Forelimb muscle (tissue), 1 donor: ENCODE data around the gene HAGH. TPM values are rescaled to one million over a fixed set of nuclear protein-coding genes. Genes with fewer than 3 reads are reported as not detected.
A peak's percentile ranks its signal among the peaks of the same experiment; 100 is the strongest.
"Not testable (repeated sequence)": the region's sequence is repeated elsewhere in the genome, so short reads cannot be mapped to it uniquely, and the experiment has no call there.

Experiments
- DNase-seq: peaks from one replicate; pipeline ENCODE4 v3.0.0-alpha.2; 2013; ENCODE audit warnings: low read depth
- polyA plus RNA-seq: library from polyadenylated mRNA; unstranded; fragments of 120-200 nt; gene quantifications from one replicate; pipeline ENCODE4 v1.2.1, GENCODE V29; 2013; ENCODE audit not compliant: insufficient read length

HAGH gene
- 44.3 TPM for polyA plus RNA-seq

GRCh38 chr16:1826691-1827573 lies at the start of gene HAGH, which contains the start of gene FAHD1:
Gene HAGH, minus strand, starts transcription at chr16:1826825. Its CDS starts 38 bp downstream, at chr16:1826787.
Gene FAHD1, plus strand, starts transcription at chr16:1827206. Its CDS starts 33 bp downstream, at chr16:1827239.
- peak; percentile 82 for DNase-seq

- DNase-seq, result not testable (repeated sequence)
Measured at GRCh38 chr16:1876066-1876465, 49.4 kb upstream of the HAGH start.

GRCh38 chr16:1874854-1875253 lies 48.2 kb upstream of the HAGH start:
- no peak for DNase-seq

GRCh38 chr16:1871974-1872635 lies 45.5 kb upstream of the HAGH start, which contains the start of gene MEIOB:
Gene MEIOB, minus strand, starts transcription at chr16:1872164. Its CDS starts 3,989 bp downstream, at chr16:1868175.
- no peak for DNase-seq

- no peak for DNase-seq
Measured at GRCh38 chr16:1870365-1871082, 43.9 kb upstream of the HAGH start.

- DNase-seq, result no peak
Measured at GRCh38 chr16:1865902-1866690, 39.5 kb upstream of the HAGH start.

- DNase-seq, result peak; percentile 6
Measured at GRCh38 chr16:1863681-1864460, 37.2 kb upstream of the HAGH start.

- DNase-seq, result no peak
Measured at GRCh38 chr16:1862394-1862793, 35.8 kb upstream of the HAGH start.

GRCh38 chr16:1861730-1862129 lies 35.1 kb upstream of the HAGH start:
- no peak for DNase-seq

- no peak for DNase-seq
Measured at GRCh38 chr16:1859650-1860049, 33.0 kb upstream of the HAGH start.

GRCh38 chr16:1858189-1858865 lies 31.7 kb upstream of the HAGH start:
- no peak for DNase-seq

- no peak for DNase-seq
Measured at GRCh38 chr16:1857433-1858097, 30.9 kb upstream of the HAGH start.

- no peak for DNase-seq
Measured at GRCh38 chr16:1851793-1852192, 25.2 kb upstream of the HAGH start.

- no peak for DNase-seq
Measured at GRCh38 chr16:1850981-1851380, 24.4 kb upstream of the HAGH start.

- no peak for DNase-seq
Measured at GRCh38 chr16:1846416-1846815, 19.8 kb upstream of the HAGH start.

GRCh38 chr16:1845985-1846384 lies 19.4 kb upstream of the HAGH start:
- DNase-seq, result no peak

GRCh38 chr16:1839554-1839953 lies 12.9 kb upstream of the HAGH start:
- DNase-seq, result no peak

- no peak for DNase-seq
Measured at GRCh38 chr16:1834096-1834495, 7.5 kb upstream of the HAGH start.

GRCh38 chr16:1832838-1833454 lies 6.3 kb upstream of the HAGH start:
- no peak for DNase-seq
